GM21360 (cell line): ENCODE measurements around the gene ATXN7.

ENCODE experiments used
- ATAC-seq: cut with Tn5 transposase; IDR thresholded peaks from one replicate; pipeline ENCODE4 v1.9.1; 2021; ENCODE audit warnings: mild to moderate bottlenecking, moderate library complexity; ENCODE audit not compliant: unreplicated experiment

ATXN7 gene

GRCh38 chr3:63863150-63864007 is at the start of gene ATXN7, which contains the start of gene THOC7:
TSS of gene ATXN7 (plus strand) at chr3:63863867. CDS start at chr3:63912599, 48,732 bp downstream.
TSS of gene THOC7 (minus strand) at chr3:63863805. CDS start at chr3:63863790, 15 bp downstream.
- ATAC-seq: peak; percentile 65

- no peak for ATAC-seq
These were observed 49.4 kb upstream of the ATXN7 start for GRCh38 chr3:63814237-63814636.

- ATAC-seq: no peak
These were observed 46.4 kb upstream of the ATXN7 start for GRCh38 chr3:63817225-63817624.

GRCh38 chr3:63818282-63819150 is 45.2 kb upstream of the ATXN7 start:
- ATAC-seq: no peak

- no peak for ATAC-seq
These were observed 44.6 kb upstream of the ATXN7 start, which contains the start of gene C3orf49 for GRCh38 chr3:63819151-63819398. TSS of gene C3orf49 (plus strand) at chr3:63819299. CDS start at chr3:63819472, 173 bp downstream.

GRCh38 chr3:63824309-63824708 is 39.4 kb upstream of the ATXN7 start:
- no peak for ATAC-seq

- ATAC-seq: no peak
These were observed 33.1 kb upstream of the ATXN7 start for GRCh38 chr3:63830526-63830925.

GRCh38 chr3:63832395-63832794 is 31.3 kb upstream of the ATXN7 start:
- ATAC-seq: no peak

- ATAC-seq: no peak
These were observed 22.0 kb upstream of the ATXN7 start for GRCh38 chr3:63841704-63842103.

- no peak for ATAC-seq
These were observed 21.5 kb upstream of the ATXN7 start for GRCh38 chr3:63842127-63842526.

- no peak for ATAC-seq
These were observed 18.5 kb upstream of the ATXN7 start for GRCh38 chr3:63845215-63845614.

GRCh38 chr3:63847718-63848450 is 15.8 kb upstream of the ATXN7 start:
- no peak for ATAC-seq

GRCh38 chr3:63849175-63849574 is 14.5 kb upstream of the ATXN7 start:
- no peak for ATAC-seq

- ATAC-seq: no peak
These were observed 12.4 kb upstream of the ATXN7 start for GRCh38 chr3:63851287-63851686.

GRCh38 chr3:63853106-63853505 is 10.6 kb upstream of the ATXN7 start:
- no peak for ATAC-seq

- no peak for ATAC-seq
These were observed 8.2 kb upstream of the ATXN7 start for GRCh38 chr3:63855333-63855940.

GRCh38 chr3:63857311-63857710 is 6.4 kb upstream of the ATXN7 start:
- no peak for ATAC-seq

GRCh38 chr3:63860776-63861175 is 2.9 kb upstream of the ATXN7 start:
- ATAC-seq: no peak

GRCh38 chr3:63861306-63861705 is 2.4 kb upstream of the ATXN7 start:
- no peak for ATAC-seq

GRCh38 chr3:63862804-63863149 is 890 bp upstream of the ATXN7 start:
- no peak for ATAC-seq
